DOHH2 (cell line): ENCODE results near the gene FBXL13.
"Not testable (repeated sequence)": the region's sequence is repeated elsewhere in the genome, so short reads cannot be mapped to it uniquely, and the experiment has no call there.

Experiments used
- EZH2phosphoT487 ChIP-seq: fragments of 200-600 bp; sonication (generic); IDR thresholded peaks from 2 replicates; pipeline ENCODE4 v1.6.1; 2017; ENCODE audit warnings: borderline replicate concordance, mild to moderate bottlenecking, antibody characterized with exemption, low read length, moderate library complexity, mixed read lengths
- TF ChIP-seq, protein P1 (sequence below): fragments of 200-600 bp; sonication (generic); IDR thresholded peaks from one replicate; pipeline ENCODE4 v1.5.1; 2014; ENCODE audit warnings: antibody characterized with exemption, mild to moderate bottlenecking, low read depth, low read length; ENCODE audit not compliant: poor library complexity, severe bottlenecking

- TF ChIP-seq EZH2phosphoT487, result not testable (repeated sequence)
- TF ChIP-seq, protein P1, sequence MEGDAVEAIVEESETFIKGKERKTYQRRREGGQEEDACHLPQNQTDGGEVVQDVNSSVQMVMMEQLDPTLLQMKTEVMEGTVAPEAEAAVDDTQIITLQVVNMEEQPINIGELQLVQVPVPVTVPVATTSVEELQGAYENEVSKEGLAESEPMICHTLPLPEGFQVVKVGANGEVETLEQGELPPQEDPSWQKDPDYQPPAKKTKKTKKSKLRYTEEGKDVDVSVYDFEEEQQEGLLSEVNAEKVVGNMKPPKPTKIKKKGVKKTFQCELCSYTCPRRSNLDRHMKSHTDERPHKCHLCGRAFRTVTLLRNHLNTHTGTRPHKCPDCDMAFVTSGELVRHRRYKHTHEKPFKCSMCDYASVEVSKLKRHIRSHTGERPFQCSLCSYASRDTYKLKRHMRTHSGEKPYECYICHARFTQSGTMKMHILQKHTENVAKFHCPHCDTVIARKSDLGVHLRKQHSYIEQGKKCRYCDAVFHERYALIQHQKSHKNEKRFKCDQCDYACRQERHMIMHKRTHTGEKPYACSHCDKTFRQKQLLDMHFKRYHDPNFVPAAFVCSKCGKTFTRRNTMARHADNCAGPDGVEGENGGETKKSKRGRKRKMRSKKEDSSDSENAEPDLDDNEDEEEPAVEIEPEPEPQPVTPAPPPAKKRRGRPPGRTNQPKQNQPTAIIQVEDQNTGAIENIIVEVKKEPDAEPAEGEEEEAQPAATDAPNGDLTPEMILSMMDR, result not testable (repeated sequence)
Observed at GRCh38 chr7:103056006-103056405, 18.6 kb downstream of the FBXL13 start.
